ENCODE measurements around the gene SLTM. TPM values are rescaled to one million over a fixed set of nuclear protein-coding genes. Genes with fewer than 3 reads are reported as not detected.
"Not testable (repeated sequence)": the region's sequence is repeated elsewhere in the genome, so short reads cannot be mapped to it uniquely, and the experiment has no call there.

SLTM gene
- 36.2 and 68.6 TPM in 2 replicates for total RNA-seq

DNA sequence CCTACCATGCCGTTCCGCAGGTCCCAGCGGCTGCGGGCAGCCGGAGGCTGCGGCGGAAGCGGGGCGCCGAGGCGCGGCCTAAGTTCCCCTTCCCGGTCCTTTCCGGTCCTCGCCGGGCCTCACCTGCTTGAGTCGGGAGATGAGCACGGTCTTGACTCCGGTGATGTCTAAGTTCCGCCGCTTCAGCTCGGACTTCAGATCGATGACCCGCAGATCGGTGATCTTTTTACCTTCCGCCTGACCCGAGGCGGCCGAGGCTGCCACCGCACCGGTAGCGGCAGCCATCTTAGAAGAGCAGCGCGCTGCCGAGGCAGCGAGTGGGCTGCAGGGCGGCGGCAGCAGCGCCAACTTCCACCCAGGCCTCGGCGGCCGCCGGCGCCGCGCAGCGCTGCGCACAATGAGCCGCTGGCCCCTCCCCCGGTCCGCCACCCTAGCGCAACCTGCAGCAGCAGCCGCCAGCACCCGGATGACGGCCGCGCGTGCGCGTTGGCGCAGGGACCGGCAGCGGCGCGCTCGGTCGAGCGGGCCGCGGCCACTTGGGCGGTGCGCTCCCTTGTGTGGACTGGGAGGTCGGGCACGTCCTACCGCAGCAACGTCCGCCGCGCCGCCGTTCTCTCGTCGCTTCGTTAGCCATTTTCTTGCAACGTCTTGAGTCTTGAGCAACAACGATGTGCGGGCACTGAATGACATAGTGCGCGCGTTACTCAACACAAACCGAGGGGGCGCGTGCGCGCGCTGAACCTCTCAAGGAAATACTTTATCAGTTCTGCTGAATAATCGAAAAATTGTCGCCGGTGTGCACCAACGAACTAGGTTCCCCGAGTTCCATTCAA lies at the start of gene SLTM:
SLTM (minus strand) TSS at position 399 of the 833 bp plus-strand sequence; CDS start at position 285, 114 bp downstream.
- DNase-seq (ENCODE audit: extremely low read depth, low read depth, low spot score), result peak; percentile 66

DNA sequence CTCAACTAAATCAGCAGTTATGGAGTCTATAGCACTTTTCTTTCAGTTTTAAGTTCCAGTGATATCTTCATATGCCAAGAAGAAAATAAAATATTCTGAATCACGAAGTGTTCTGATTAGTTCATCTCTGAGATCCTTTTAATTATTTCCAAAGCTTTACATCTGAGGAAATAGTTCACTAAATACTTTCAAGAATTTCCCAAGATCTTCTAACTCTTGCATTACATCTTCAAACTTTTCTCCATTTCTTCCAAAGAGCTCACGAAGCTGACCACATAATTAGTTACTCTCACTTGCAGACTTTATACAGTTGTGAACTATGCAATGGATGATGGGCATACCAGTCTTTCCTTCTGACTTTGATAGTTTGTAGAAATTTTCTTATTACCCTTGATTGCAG lies 49.8 kb upstream of the SLTM start:
- DNase-seq (ENCODE audit: extremely low read depth, low read depth, low spot score), result no peak

DNA sequence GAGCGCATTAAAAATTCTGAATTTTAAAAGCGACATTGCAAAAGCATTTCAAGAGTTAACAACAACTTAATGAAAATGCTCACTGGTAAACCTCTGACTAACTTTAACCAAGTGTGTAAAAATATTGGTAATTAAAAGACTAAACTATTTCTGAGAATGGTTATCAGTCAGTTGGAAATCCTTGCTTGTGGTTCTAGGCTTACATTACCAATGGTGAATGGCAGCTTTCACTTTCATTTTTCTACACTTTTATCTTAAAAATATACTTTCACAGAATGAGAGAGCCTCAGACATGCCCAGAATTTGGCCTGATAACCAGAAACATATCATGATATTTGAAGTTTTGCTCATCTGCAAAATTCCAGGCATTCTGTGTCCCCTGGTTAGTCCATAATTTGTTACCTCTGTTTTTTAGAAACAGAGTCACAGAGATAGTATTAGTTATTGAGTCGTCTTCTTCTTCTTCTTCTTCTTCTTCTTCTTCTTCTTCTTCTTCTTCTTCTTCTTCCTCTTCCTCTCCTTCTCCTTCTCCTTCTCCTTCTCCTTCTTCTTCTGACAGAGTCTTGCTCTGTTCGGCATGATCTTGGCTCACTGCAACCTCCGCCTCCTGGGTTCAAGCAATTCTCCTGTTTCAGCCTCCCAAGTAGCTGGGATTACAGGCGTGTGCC lies 48.5 kb upstream of the SLTM start:
- DNase-seq (ENCODE audit: extremely low read depth, low read depth, low spot score), result no peak

DNA sequence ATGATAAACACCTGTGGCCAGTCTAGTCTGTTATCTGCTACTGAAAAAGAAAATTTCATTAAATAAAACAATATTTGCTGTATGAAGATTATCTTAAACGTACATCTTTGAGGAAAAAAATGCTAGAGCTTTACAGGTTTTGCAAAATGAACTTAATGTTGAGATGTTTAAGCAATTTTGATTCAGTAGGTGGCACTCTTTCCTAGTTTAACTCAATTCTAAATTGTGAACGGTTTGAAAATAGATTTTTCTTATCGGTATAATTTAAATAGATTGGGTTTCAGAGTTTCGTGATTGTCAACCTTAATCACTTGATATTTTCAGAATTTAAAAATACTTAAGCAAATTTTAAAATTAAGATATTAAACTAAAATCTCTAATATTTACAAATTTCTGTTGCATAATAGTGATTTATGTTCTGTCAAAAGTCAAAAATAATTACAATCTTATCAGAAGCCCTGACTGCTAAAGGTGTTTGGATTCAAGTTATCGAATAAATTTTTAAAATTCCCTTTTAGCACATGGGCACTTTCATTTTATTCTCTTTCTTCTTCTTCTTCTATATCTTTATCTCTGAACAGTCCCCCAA lies 47.0 kb upstream of the SLTM start:
- no peak for DNase-seq (ENCODE audit: extremely low read depth, low read depth, low spot score)

DNA sequence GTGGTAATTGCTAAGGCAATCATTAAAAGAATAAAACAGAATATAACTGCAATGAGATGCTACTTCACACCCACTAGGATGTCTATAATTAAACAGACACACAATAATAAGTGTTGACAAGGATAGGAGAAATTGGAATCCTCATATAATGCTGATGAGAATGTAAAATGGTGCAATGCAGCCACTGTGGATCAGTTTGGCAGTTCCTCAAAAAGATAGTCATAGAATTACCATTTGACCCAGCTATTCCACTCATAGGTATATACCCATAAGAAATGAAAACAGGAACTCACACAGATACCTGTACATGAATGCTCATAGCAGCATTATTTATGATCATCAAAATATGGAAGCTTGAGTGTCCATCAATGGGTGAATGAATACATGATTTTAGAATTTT lies 44.4 kb upstream of the SLTM start:
- no peak for DNase-seq (ENCODE audit: extremely low read depth, low read depth, low spot score)

DNA sequence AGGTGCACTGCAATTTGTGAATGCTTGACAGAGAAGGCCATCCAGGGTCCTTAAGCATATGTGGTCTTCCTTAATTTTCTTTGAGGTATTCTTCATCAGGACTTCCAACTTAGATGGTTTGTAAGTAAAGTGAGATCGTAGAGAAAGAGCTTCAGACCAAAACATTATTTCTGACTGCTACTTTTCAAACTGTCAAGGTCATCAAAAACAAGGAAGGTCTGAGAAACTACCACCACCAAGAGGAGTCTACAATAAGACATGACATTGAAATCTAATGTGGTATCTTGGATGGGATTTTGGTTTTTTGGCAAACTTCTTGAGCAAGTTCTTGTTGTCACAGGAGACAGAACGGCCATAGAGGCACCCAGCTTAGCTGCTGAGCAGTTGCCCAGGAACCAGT lies 34.0 kb upstream of the SLTM start:
- no peak for DNase-seq (ENCODE audit: extremely low read depth, low read depth, low spot score)

DNA sequence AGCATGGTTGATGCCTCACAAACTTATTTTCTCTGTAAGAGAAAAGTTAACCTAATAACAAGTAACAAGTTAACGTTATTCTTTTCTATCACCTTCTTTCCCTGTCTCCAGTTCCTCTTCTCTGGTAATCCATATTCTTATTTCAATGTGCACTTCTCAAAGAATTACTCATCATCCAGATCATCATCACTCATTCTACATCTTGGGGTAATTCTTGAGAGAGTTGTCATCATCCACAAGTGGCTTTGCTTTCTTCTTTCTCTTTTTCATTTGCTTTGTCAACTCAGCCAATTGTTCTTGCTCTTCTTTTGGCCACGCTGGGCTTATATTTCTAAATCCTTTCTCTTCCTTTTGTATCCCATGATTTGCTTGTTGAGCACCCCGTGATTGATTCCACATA lies 33.2 kb upstream of the SLTM start:
- DNase-seq (ENCODE audit: extremely low read depth, low read depth, low spot score), result no peak

DNA sequence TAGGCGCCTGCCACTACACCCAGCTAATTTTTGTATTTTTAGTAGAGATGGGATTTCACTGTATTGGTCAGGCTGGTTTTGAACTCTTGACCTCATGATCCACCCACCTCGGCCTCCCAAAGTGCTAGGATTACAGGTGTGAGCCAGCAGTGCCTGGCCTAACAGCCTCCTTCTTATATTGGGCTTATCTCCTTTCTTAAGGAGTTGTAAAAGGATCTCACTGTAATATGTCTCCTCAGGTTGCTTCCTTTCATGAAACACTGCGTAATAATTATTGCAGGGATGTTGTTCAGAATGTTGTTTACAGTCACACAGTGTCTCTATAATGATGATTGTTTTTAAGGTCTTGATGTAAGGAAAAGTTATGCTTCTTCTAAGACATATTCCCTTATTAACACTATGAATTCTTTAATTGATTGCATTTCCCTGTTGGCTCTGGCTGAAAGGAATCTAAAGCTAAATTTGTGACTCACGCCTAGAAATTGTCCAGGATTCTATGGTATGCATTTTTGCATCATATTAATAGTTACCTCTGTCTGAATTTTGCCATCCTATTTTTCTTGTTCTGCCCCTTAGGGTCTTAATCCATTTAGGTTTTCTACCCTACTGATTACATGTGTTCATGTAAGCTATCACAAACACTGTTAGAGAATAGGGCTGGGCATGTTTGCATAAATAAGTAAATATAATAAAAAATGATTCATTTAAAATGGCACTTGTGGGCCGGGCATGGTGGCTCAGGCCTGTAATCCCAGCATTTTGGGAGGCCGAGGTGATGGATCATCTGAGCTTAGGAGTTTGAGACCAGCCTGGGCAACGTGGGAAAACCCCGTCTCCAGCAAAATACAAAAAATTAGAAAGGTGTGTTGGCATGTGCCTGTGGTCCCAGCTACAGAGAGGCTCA lies 29.4 kb upstream of the SLTM start:
- DNase-seq (ENCODE audit: extremely low read depth, low read depth, low spot score), result no peak

DNA sequence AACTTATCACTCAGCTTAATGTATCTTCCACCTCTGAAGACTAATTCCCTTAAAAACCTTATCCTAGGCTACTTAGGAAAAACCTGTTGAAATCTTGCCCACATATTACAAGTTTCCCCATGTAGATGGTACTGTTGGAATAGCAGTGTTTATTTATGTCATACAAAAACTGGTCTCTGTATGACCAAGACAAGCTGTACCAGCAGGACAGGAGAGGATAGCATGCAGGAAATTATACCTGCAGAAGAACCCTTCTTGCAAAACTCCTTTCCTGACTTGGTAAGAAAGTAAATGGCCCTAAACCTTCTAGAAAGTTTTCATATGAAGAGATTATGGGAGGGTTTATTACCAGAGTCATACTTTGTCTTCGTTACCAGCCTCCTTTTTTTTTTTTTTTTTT lies 28.7 kb upstream of the SLTM start:
- no peak for DNase-seq (ENCODE audit: extremely low read depth, low read depth, low spot score)

DNA sequence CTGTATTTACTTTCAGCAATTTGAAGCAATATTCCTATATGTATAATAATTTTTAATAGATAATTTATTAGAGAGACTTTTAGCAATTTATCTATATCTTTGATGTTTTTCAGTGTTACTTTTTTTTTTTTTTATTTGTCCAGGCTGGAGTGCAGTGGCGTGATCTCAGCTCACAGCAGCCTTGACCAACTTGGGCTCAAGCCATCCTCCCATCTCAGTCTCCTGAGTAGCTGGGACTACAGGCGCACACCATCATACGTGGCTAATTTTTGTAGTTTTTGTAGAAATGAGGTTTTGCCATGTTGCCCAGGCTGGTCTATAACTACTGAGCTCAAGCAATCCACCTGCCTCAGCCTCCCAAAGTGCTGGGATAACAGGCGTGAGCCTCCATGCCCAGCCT lies 25.3 kb upstream of the SLTM start:
- no peak for DNase-seq (ENCODE audit: extremely low read depth, low read depth, low spot score)

DNA sequence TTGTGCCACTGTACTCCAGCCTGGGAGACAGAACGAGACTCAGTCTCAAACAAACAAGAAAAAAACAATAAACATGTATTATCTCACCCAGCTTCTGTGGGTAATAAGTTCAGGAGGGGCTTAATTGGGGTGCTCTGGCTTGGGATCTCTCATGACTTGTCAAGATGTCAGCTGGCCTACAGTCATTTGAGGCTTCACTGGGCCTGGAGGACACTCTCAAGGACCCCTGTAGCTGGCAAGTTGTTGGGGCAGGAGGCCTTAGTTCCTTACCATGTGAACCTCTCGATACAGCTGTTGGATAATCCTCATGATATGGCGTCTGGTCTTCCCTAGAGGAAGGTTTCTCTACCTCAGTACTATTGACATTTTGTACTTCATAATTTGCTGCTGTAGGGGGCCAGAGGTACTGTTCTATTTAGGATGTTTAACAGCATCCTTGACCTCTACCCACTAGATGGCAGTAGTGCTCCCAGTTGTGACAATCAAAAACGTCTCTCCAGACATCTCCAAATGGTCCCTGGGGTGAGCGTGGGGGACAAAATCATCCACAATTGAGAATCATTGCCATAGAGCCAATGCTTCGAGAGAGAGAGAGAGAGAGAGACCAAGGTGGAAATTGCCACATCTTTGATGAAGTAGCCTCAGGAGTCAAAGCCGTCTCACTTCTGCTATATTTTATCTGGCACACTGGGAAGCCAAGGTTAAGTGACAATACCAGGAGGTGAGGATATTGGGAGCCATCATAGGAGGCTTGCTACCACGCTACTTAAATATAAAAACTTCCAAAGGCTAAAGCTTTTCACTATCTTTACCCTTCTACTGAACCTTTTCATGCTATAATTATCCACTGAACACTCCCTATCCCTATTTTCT lies 23.9 kb upstream of the SLTM start:
- DNase-seq (ENCODE audit: extremely low read depth, low read depth, low spot score), result peak; percentile 45

DNA sequence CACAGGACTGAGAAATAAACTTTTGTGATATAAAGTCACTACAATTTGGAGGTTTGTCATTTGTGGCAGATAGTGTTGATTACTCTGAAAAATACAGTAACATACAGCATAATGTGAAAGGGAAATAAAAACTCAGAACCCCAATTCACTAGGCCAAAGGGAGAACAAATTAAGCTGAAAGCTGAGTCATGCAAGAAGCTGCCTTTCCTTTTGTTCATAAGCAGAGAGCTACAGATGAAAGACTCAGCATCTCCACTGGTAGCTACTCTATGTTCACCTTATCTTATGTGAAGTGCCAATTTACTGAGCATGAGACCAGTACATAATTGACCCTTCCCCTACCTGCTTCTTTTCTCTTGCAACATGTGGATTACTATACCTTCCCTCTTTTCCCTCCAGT lies 19.3 kb upstream of the SLTM start:
- DNase-seq (ENCODE audit: extremely low read depth, low read depth, low spot score), result no peak

DNA sequence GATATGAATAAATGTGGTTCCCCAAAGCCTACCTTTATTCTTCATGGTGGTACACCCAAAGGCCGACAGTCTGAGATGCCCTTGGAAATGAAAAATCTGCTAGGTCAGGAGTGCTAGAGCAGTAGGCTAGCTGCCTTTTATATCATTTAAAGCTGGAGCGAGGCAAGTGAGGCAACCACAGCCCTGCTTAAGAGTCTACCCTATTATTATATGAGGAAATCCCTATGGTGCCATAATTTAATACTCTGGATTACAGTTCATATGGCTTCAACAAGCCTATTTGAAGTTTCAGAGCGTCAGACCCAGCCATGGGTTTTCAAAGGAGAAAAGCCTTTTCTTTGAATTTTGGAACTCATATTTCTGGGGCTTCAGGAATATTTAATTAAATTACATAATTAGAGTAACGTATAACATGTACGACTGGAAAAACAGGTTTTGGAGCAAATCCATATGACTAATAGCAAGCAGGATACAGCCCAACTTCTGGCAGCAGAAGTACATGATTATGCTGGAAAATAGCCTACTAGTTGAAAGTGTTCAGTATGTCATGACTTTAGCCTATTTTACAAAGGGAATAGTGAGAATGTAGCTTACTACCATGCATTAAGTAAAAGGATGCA lies 18.0 kb upstream of the SLTM start:
- DNase-seq (ENCODE audit: extremely low read depth, low read depth, low spot score), result no peak

DNA sequence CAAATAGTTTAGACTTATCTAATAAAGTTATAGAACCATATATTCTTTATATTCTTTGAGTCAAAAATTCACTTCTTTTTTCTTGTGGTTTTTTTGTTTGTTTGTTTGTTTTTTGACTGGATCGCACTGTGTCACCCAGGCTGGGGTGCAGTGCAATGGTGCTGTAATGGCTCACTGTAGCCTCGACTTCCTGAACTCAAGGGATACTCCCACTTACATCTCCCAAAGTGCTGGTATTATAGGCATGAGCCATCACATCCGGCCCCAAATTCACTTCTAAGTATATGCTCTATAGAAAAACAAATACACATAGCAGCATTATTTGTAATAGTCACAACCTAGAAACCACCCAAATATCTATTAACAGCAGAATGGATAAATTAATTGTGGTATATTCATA lies 13.7 kb upstream of the SLTM start:
- DNase-seq (ENCODE audit: extremely low read depth, low read depth, low spot score), result no peak

DNA sequence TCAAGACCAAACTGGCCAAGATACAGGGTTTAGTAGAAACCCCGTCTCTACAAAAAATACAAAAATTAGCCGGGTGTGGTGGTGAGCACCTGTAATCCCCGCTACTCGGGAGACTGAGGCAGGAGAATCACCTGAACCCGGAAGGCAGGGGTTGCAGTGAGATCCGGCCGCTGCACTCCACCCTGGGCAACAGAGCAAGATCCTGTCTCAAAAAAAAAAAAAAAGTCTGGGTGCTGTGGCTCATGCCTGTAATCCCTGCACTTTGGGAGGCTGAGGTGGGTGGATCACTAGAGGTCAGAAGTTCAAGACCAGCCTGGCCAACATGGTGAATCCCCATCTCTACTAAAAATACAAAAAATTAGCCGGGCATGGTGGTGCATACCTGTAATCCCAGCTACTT lies 1.5 kb upstream of the SLTM start:
- DNase-seq (ENCODE audit: extremely low read depth, low read depth, low spot score), result not testable (repeated sequence)

DNA sequence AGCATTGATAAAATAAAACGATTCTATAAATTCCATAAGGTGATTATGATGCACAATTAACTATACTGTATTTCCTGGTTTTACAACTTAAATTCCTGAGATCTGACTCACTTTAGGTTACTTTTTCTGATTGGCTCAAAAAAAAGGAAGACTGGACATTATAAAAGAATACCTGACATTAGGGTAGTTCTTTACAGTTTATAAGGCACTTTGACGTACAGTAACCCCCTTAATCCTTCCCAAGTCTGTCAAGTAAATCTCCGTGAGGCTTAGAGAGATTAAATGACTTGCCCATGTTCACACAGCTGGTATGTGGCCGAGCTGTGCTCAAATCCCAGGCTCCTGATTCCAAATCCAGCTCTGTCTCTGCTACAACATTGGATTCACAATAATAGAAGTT lies 1.0 kb upstream of the SLTM start:
- no peak for DNase-seq (ENCODE audit: extremely low read depth, low read depth, low spot score)

DNA sequence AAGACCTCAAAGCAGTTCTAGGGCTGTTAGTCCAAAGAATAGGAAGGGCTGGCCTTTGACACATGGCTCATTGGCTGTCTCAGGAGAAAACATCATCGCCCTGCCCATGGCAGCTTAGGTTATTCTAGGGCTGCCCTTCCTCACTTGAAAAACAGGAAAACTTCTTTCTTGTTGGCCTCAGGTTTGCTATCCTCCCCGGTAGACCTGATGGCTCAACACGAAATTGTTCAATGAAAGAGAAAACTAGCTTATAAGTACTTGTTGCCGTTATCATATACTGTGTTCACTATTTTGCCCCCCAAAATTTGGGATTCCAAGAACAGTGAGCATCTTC lies 602 bp upstream of the SLTM start:
- no peak for DNase-seq (ENCODE audit: extremely low read depth, low read depth, low spot score)

DNA sequence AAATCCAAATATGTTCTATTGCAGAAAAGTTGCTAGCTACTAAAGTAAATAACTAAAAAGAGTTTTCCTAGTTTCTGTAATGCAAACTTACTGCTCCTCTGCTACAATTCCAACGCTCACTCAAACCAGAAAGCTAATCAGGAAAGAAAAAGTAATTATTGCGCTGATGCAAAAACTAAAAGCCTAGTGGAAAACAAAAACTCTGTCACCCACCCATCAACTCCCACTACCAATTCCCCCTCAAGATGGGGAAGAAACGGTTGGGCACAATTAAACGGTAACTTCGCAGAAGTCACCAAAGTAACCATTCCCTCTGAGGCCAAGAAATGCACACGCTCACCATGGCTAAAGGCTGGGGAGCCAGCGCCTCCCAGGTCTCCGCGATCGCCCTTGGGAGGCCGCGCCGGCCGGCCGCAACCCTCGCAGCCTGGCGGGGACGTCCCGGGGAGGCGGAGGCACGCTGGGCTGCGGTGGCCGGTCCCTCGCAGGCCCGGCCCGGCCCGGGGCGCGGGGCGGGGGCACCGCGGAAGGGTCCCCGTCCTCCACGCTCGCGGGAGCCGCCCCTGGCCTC lies 684 bp downstream of the SLTM start:
- no peak for DNase-seq (ENCODE audit: extremely low read depth, low read depth, low spot score)

DNA sequence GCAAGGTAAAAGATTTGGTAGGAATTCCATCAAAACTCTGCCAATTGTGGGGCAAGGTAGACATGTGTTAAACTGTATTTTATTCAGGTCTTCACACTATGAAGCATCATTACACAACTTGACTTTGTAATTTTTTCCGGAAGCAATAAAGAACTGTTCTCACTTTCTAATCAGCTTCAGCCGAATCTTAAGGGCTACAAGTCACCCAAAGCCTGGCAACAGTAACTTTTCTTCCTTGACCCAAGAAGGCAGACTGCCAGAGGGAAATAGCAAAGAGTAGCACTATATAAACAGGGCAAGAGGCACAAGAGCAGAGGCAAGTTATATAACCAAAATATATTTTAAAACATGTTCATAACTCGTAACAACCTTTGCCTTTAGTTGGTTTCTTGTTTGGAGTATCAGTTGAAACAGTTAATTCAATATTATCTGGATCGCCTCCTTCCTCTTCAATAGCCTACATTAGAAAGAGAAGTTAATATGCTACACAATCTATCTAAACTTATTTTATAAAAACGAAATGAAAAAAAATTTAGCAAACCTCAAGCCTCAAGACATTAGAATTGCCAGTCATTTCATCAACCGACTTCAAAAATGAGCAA lies 1.4 kb downstream of the SLTM start:
- no peak for DNase-seq (ENCODE audit: extremely low read depth, low read depth, low spot score)

All from glomerular endothelial cell (primary cell).